Epithelial cell of umbilical artery (primary cell): Measurements from ENCODE around the gene GOLGA6L6. TPM values are rescaled to one million over a fixed set of nuclear protein-coding genes. Genes with fewer than 3 reads are reported as not detected.

Experiments
- total RNA-seq: library from RNA; depleted of rRNA; stranded (reverse); fragments of >200 nt; gene quantifications from 2 replicates; pipeline ENCODE4 v1.2.3, GENCODE V29; 2014

The GOLGA6L6 gene, protein sequence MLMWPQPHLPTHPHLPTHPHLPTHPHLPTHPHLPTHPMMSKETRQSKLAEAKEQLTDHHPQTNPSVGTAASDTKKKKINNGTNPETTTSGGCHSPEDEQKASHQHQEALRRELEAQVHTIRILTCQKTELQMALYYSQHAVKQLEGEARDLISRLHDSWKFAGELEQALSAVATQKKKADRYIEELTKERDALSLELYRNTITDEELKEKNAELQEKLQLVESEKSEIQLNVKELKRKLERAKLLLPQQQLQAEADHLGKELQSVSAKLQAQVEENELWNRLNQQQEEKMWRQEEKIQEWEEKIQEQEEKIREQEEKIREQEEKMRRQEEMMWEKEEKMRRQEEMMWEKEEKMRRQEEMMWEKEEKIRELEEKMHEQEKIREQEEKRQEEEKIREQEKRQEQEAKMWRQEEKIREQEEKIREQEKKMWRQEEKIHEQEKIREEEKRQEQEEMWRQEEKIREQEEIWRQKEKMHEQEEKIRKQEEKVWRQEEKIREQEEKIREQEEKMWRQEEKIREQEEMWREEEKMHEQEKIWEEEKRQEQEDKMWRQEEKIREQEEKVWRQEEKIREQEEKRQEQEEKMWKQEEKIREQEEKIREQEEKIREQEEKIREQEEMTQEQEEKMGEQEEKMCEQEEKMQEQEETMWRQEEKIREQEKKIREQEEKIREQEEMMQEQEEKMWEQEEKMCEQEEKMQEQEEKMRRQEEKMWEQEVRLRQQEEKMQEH
- not detected in 2 replicates for total RNA-seq

GRCh38 chr15:20541700-20542099 is at the start of gene GOLGA6L6:
GOLGA6L6 (minus strand) TSS chr15:20541800; CDS start chr15:20541709, 91 bp downstream.

